ENCODE measurements around the gene TOP2A.
A peak's percentile ranks its signal among the peaks of the same experiment; 100 is the strongest.

TOP2A gene

DNA sequence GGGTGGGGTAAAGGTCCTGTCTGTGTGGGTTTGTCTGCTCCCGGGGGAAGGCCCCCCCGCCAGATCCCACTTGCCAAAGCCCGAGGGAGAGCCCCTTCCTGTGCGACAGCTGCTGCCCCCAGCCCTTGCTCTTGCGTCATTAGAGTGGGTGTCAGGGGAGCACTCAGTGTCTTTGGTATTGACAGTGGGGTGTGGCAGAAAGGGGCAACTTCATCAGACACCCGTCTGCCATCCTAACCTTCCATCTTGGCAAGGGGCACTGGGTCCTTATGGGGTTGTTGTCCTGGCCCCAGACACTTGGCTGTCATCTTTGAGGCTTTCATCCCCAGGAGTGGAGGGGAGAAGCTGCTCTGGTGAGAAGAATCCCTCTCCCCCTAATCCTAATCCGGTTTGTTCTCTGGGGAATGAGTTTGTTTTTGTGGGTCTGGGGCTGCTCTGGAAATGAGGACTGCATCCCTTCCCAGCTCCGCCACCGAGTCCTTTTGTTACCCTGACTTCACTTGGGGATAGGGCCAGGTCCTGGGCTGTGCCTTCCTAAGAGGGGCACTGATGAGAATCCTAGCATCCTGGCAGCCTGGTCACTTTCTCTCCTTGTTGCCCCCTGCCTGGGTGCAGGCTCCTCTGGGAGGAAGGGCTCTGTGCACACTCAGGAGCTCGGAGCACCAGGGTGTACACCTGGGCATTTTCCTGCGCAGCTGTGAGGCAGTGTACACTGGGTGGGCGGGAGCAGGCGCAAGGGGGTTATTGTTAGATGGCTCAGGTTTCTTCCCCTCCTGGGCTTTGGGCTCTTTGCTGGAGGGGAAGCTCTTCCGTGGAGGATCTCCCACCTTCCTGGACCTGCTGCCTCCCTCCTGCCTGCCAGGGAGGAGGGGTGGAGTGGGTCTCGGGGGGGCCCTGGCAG is 74.2 kb downstream of the TOP2A start:
- no peak overlapping the region for H2AFZ ChIP-seq (ENCODE audit: low read length, unreplicated experiment)
- H3K36me3 ChIP-seq (ENCODE audit: insufficient read depth, low read length), result no peaks in the 10 kb centered on the region
- H3K4me1 ChIP-seq (ENCODE audit: control insufficient read depth, insufficient read depth, low read length, unreplicated experiment), result peaks cover 62% of the 10 kb centered on the region
- peak overlapping the region; percentile 78 for H3K27ac ChIP-seq (ENCODE audit: low read depth, low read length)
- H3K79me2 ChIP-seq (ENCODE audit: control insufficient read depth, insufficient read depth, low read length, unreplicated experiment), result peaks cover 60% of the 10 kb centered on the region
- H3K4me3 ChIP-seq (ENCODE audit: low read depth, low read length), result peak overlapping the region; percentile 90
- no peaks in the 10 kb centered on the region for H3K27me3 ChIP-seq (ENCODE audit: insufficient read depth, low read length)

GRCh38 chr17:40342504-40343218 is 75.0 kb downstream of the TOP2A start:
- Histone ChIP-seq H3K4me3 (ENCODE audit: low read depth, low read length) (peak overlapping the region; percentile 90), H3K36me3 (ENCODE audit: insufficient read depth, low read length) (no peaks in the 10 kb centered on the region), H3K27me3 (ENCODE audit: insufficient read depth, low read length) (no peaks in the 10 kb centered on the region), H3K79me2 (ENCODE audit: control insufficient read depth, insufficient read depth, low read length, unreplicated experiment) (peaks cover 59% of the 10 kb centered on the region), H2AFZ (ENCODE audit: low read length, unreplicated experiment) (no peak overlapping the region), H3K27ac (ENCODE audit: low read depth, low read length) (peak overlapping the region; percentile 78), H3K4me1 (ENCODE audit: control insufficient read depth, insufficient read depth, low read length, unreplicated experiment) (peaks cover 53% of the 10 kb centered on the region)

- peaks cover 46% of the 10 kb centered on the region for H3K4me1 ChIP-seq (ENCODE audit: control insufficient read depth, insufficient read depth, low read length, unreplicated experiment)
- H3K4me3 ChIP-seq (ENCODE audit: low read depth, low read length), result peak overlapping the region; percentile 90
- no peaks in the 10 kb centered on the region for H3K36me3 ChIP-seq (ENCODE audit: insufficient read depth, low read length)
- no peak overlapping the region for H2AFZ ChIP-seq (ENCODE audit: low read length, unreplicated experiment)
- H3K79me2 ChIP-seq (ENCODE audit: control insufficient read depth, insufficient read depth, low read length, unreplicated experiment), result peaks cover 59% of the 10 kb centered on the region
- no peaks in the 10 kb centered on the region for H3K27me3 ChIP-seq (ENCODE audit: insufficient read depth, low read length)
- peak overlapping the region; percentile 78 for H3K27ac ChIP-seq (ENCODE audit: low read depth, low read length)
Measured at GRCh38 chr17:40341808-40342503, 75.7 kb downstream of the TOP2A start.

GRCh38 chr17:40340880-40341807 is 76.6 kb downstream of the TOP2A start:
- Histone ChIP-seq H3K27me3 (ENCODE audit: insufficient read depth, low read length) (no peaks in the 10 kb centered on the region), H3K4me3 (ENCODE audit: low read depth, low read length) (peak overlapping the region; percentile 90), H2AFZ (ENCODE audit: low read length, unreplicated experiment) (no peak overlapping the region), H3K27ac (ENCODE audit: low read depth, low read length) (peak overlapping the region; percentile 78), H3K36me3 (ENCODE audit: insufficient read depth, low read length) (no peaks in the 10 kb centered on the region), H3K4me1 (ENCODE audit: control insufficient read depth, insufficient read depth, low read length, unreplicated experiment) (peaks cover 38% of the 10 kb centered on the region), H3K79me2 (ENCODE audit: control insufficient read depth, insufficient read depth, low read length, unreplicated experiment) (peaks cover 53% of the 10 kb centered on the region)

- Histone ChIP-seq H3K4me1 (ENCODE audit: control insufficient read depth, insufficient read depth, low read length, unreplicated experiment) (peaks cover 38% of the 10 kb centered on the region), H3K27ac (ENCODE audit: low read depth, low read length) (peak overlapping the region; percentile 78; the same call in 1 of the 2 replicates), H3K4me3 (ENCODE audit: low read depth, low read length) (no peak overlapping the region), H3K27me3 (ENCODE audit: insufficient read depth, low read length) (no peaks in the 10 kb centered on the region), H3K79me2 (ENCODE audit: control insufficient read depth, insufficient read depth, low read length, unreplicated experiment) (peaks cover 50% of the 10 kb centered on the region), H2AFZ (ENCODE audit: low read length, unreplicated experiment) (no peak overlapping the region), H3K36me3 (ENCODE audit: insufficient read depth, low read length) (no peaks in the 10 kb centered on the region)
Measured at GRCh38 chr17:40340327-40340726, 77.4 kb downstream of the TOP2A start.

- Histone ChIP-seq H3K27ac (ENCODE audit: low read depth, low read length) (no peak overlapping the region), H3K36me3 (ENCODE audit: insufficient read depth, low read length) (no peaks in the 10 kb centered on the region), H3K27me3 (ENCODE audit: insufficient read depth, low read length) (no peaks in the 10 kb centered on the region), H3K79me2 (ENCODE audit: control insufficient read depth, insufficient read depth, low read length, unreplicated experiment) (peaks cover 47% of the 10 kb centered on the region), H2AFZ (ENCODE audit: low read length, unreplicated experiment) (no peak overlapping the region), H3K4me3 (ENCODE audit: low read depth, low read length) (no peak overlapping the region), H3K4me1 (ENCODE audit: control insufficient read depth, insufficient read depth, low read length, unreplicated experiment) (peaks cover 40% of the 10 kb centered on the region)
Measured at GRCh38 chr17:40338941-40339649, 78.6 kb downstream of the TOP2A start.
